Body of pancreas (tissue), 4 donors: ENCODE results near the gene CEP170B.

ENCODE experiments used
- POLR2A ChIP-seq, 3 donors: fragments of 450-650 bp; IDR thresholded peaks; one replicate each; pipeline ENCODE4 v1.6.1; 2016; ENCODE audit warnings: antibody characterized with exemption in 3 of 3, mild to moderate bottlenecking in 2 of 3
- TF ChIP-seq, protein P1 (sequence below), 7 experiments: fragments of 450-650 bp in 4 of 7; fragments of 200-600 bp in 3 of 7; sonication (generic) in 3 of 7; IDR thresholded peaks; one replicate each; pipeline ENCODE4 v1.5.1; 2016 to 2019; ENCODE audit warnings: antibody characterized with exemption in 7 of 7

GRCh38 chr14:104855532-104856090, 9.5 kb upstream of the CEP170B start:
- TF ChIP-seq POLR2A (IDR thresholded peaks at IDR 0.05), result no peak
- TF ChIP-seq, protein P1, sequence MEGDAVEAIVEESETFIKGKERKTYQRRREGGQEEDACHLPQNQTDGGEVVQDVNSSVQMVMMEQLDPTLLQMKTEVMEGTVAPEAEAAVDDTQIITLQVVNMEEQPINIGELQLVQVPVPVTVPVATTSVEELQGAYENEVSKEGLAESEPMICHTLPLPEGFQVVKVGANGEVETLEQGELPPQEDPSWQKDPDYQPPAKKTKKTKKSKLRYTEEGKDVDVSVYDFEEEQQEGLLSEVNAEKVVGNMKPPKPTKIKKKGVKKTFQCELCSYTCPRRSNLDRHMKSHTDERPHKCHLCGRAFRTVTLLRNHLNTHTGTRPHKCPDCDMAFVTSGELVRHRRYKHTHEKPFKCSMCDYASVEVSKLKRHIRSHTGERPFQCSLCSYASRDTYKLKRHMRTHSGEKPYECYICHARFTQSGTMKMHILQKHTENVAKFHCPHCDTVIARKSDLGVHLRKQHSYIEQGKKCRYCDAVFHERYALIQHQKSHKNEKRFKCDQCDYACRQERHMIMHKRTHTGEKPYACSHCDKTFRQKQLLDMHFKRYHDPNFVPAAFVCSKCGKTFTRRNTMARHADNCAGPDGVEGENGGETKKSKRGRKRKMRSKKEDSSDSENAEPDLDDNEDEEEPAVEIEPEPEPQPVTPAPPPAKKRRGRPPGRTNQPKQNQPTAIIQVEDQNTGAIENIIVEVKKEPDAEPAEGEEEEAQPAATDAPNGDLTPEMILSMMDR (IDR thresholded peaks at IDR 0.05), result no peak
